ENCODE results near the gene RXRA.

The RXRA gene

GRCh38 chr9:134474055-134474370 lies 147.8 kb downstream of the RXRA start:
- DNase-seq (ENCODE audit: low read depth), result no peak

- DNase-seq (ENCODE audit: low read depth), result no peak
These were observed 148.9 kb downstream of the RXRA start for GRCh38 chr9:134475011-134475790.

DNA sequence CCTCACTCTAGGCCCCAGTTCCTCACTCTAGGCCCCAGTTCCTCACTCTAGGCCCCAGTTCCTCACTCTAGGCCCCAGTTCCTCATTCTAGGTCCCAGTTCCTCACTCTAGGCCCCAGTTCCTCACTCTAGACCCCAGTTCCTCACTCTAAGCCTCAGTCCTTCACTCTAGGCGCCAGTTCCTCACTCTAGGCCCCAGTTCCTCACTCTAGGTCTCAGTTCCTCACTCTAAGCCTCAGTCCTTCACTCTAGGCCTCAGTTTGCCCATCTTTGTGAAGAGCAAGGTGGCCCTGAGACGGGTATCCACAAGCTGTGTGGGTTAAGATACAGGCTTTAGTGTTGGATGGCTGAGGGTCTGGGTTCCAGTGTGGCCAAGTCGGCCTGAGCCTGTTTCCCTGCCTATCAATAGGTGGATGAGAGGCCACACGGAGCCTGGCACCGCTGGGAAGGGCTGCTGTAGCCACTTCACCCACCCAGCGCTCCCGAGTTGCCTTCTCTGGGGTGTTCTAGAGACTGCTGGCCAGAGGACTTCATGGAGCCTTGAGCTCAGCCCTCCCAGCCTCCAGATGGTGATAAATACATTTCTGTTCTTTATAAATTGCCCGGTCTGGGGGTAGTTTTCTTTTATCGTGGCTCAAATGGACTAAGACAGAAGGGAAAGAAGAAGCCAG lies 150.2 kb downstream of the RXRA start:
- no peak for DNase-seq (ENCODE audit: low read depth)

GRCh38 chr9:134476942-134477335 lies 150.7 kb downstream of the RXRA start:
- no peak for DNase-seq (ENCODE audit: low read depth)

GRCh38 chr9:134477342-134477925 lies 151.2 kb downstream of the RXRA start:
- DNase-seq (ENCODE audit: low read depth), result no peak

- no peak for DNase-seq (ENCODE audit: low read depth)
These were observed 151.7 kb downstream of the RXRA start for GRCh38 chr9:134477927-134478326.

GRCh38 chr9:134481762-134482161 lies 155.5 kb downstream of the RXRA start:
- DNase-seq (ENCODE audit: low read depth), result no peak

DNA sequence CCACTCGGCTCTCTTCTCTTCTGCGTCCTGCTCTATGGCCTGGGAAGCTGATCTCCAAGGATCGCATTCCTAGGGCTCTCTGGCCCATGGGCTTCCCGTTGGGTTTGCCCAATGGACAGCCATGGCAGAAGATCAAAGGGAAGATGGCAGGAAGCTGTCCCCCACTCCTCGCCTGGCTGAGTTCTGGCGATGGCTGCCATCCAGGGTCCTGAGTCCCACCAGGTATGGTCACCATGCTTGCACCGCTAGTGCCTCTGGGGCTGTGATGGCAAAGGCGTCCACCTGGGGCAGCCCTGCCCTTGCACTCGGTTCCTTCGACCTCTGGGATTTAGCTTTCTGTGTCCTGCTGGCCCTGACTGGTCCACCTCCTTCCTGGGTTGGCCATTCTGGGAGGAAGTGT lies 156.0 kb downstream of the RXRA start:
- no peak for DNase-seq (ENCODE audit: low read depth)

DNA sequence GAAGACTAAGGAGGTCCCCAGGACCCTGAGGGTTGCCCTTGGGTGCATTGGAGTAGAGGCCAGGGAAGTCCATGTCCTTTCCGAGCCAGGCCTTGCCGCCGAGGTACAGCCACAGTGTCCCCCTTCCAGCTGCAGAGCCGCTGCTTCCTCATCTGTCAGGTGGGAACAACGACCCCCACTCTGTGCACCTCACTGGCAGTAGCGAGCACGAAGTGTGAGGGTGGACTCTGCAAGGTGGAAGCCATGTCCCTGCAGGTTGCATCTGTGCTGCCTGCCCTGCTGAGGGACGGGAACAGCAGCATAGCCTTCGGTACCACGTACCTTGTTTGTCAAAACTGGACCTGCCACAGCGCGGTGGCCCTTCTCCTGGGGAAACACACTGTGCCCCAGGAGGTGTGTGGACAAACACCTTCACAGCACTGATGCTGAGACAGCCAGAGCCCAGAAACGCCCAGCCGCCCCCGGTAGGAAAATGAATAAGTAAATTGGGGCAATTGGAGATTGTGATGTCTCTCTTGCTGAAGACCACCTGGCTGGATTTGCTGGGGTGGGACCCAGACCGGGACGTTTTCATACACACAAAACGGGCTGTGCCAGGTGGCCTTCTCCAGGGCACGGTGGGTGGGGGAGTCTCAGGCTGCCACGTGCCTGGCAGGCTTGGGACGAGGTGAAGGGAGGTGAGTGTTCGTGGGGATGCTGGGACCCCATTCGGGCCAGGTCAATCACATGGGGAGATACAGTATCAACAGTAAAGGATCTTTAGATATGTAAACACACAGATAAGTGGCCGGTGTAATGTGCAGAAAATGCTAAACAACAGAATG lies 157.3 kb downstream of the RXRA start:
- no peak for DNase-seq (ENCODE audit: low read depth)

- no peak for DNase-seq (ENCODE audit: low read depth)
These were observed 158.2 kb downstream of the RXRA start for GRCh38 chr9:134484479-134484878.

DNA sequence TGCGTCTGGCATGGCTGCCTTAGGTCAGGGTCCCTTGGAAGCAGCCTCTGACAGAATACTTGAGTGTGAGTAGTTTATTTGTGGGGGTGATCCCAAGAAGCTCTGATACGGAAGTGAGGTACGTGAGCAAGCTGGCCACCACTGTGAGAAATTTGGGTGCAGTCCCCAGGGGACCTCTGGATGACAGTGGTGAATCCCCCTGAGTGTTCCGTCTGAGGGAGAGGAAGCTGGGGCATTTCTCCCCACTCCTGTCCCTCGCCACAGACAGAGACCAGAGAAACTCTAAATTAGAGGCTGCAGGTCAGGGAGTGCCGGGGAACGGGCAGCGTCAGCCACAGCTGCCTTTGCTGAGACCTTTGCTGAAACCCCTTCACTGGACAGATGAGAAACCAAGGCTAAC lies 159.4 kb downstream of the RXRA start:
- DNase-seq (ENCODE audit: low read depth), result no peak

- no peak for DNase-seq (ENCODE audit: low read depth)
These were observed 159.9 kb downstream of the RXRA start for GRCh38 chr9:134486143-134486591.

DNA sequence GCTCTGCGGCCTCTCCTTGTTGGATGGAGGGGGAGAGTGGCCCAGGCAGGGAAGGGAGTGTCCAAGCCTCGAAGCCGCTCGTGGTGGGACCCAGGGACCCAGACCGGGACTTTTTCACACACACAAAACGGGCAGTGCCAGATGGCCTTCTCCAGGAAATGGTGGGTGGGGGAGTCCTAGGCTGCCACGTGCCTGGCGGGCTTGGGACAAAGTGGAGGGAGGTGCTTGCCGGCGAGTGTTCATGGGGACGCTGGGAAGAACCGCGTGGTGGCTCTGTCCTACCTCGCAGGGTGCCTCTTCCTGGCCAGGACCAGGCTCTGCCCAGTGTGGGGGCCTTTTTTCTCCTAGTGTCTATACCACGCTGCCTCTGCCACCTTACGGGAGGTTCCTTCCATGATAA lies 160.3 kb downstream of the RXRA start:
- no peak for DNase-seq (ENCODE audit: low read depth)
